A549 (cell line): Measurements from ENCODE around the gene KIF1C. TPM values are rescaled to one million over a fixed set of nuclear protein-coding genes. Genes with fewer than 3 reads are reported as not detected.

ENCODE experiments used
- ATAC-seq, 2 experiments: fragments of 200-7000 bp in 1 of 2; fragments of >200 bp in 1 of 2; cut with Nextera tagmentation in 1 of 2; cut with Tn5 transposase in 1 of 2; 3 replicates each; pipeline versions ENCODE4 v1.8.0 to v1.9.1; 2018 to 2020; ENCODE audit warnings: mild to moderate bottlenecking in 1 of 2, moderate library complexity in 1 of 2
- CTCF ChIA-PET: fragments of 300-600 bp; sonication (Branson Sonifier 250); formaldehyde crosslinking; extraction: SDS; loops from one replicate; lab custom pipeline; 2021; ENCODE audit warnings: antibody characterized with exemption, inconsistent platforms; lab: Yijun Ruan, JAX
- POLR2A ChIA-PET: fragments of 350-600 bp; formaldehyde crosslinking; extraction: SDS; loops from one replicate; lab custom pipeline; 2021; ENCODE audit warnings: antibody characterized with exemption, inconsistent platforms; lab: Yijun Ruan, JAX
- DNase-seq, 2 experiments: peaks; one replicate each; pipeline versions ENCODE4 v3.0.0 to v3.0.0-alpha.2; 2011 to 2016; ENCODE audit warnings: low read depth in 1 of 2, low spot score in 1 of 2
- FAIRE-seq: peaks from 2 replicates; lab custom pipeline; 2011; peaks lifted over from hg19 to GRCh38; lab: Jason Lieb, UNC
- H3K27ac ChIP-seq, 2 experiments: fragments of >200 bp; sonication (Bioruptor Twin); formaldehyde crosslinking; 3 replicates each; pipeline ENCODE4 v1.5.1; 2016 to 2017
- H3K4me1 ChIP-seq: fragments of >200 bp; sonication (Bioruptor Twin); formaldehyde crosslinking; 3 replicates; pipeline ENCODE4 v1.6.1; 2016
- H3K4me2 ChIP-seq: fragments of >200 bp; sonication (Bioruptor Twin); formaldehyde crosslinking; 3 replicates; pipeline ENCODE4 v1.6.1; 2016
- H3K4me3 ChIP-seq: fragments of >200 bp; sonication (Bioruptor Twin); formaldehyde crosslinking; 3 replicates; pipeline ENCODE4 v1.5.1; 2016
- H3K9me3 ChIP-seq: fragments of >200 bp; sonication (Bioruptor Twin); formaldehyde crosslinking; 3 replicates; pipeline ENCODE4 v1.6.1; 2016
- CBX2 ChIP-seq: fragments of 200-600 bp; sonication (generic); IDR thresholded peaks from 2 replicates; pipeline ENCODE4 v1.6.1; 2016; ENCODE audit warnings: low read depth, mild to moderate bottlenecking, borderline replicate concordance
- CBX8 ChIP-seq: fragments of 200-600 bp; sonication (generic); IDR thresholded peaks from 2 replicates; pipeline ENCODE4 v1.6.1; 2016
- FOSB ChIP-seq: fragments of 250-450 bp; sonication (Bioruptor Pico); IDR thresholded peaks from 2 replicates; pipeline ENCODE4 v1.5.0; 2020; ENCODE audit warnings: mild to moderate bottlenecking, moderate library complexity
- FOXS1 ChIP-seq: fragments of 250-450 bp; sonication (Bioruptor Pico); IDR thresholded peaks from 2 replicates; pipeline ENCODE4 v1.5.0; 2020; ENCODE audit warnings: mild to moderate bottlenecking, moderate library complexity
- HEYL ChIP-seq: fragments of 250-450 bp; sonication (Bioruptor Pico); IDR thresholded peaks from 2 replicates; pipeline ENCODE4 v1.8.0; 2021; ENCODE audit warnings: mild to moderate bottlenecking, moderate library complexity
- HOXA7 ChIP-seq: fragments of 250-450 bp; sonication (Bioruptor Pico); IDR thresholded peaks from 2 replicates; pipeline ENCODE4 v1.5.0; 2020; ENCODE audit warnings: mild to moderate bottlenecking, moderate library complexity
- HOXB5 ChIP-seq: fragments of 250-450 bp; sonication (Bioruptor Pico); IDR thresholded peaks from 2 replicates; pipeline ENCODE4 v1.5.0; 2020; ENCODE audit warnings: mild to moderate bottlenecking, moderate library complexity
- KDM1A ChIP-seq: fragments of 200-600 bp; sonication (generic); IDR thresholded peaks from 2 replicates; pipeline ENCODE4 v1.6.1; 2016; ENCODE audit warnings: low read depth, mild to moderate bottlenecking
- MAFK ChIP-seq: fragments of 450-650 bp; IDR thresholded peaks from 2 replicates; pipeline ENCODE4 v1.6.1; 2014; ENCODE audit not compliant: partially characterized antibody
- POLR2AphosphoS2 ChIP-seq: conservative IDR thresholded peaks from 2 replicates; pipeline ENCODE4 v1.6.1; 2012; ENCODE audit warnings: low read length, improper control_type of control experiment, inconsistent platforms
- RAD21 ChIP-seq, 2 experiments: fragments of >200 bp in 1 of 2; sonication (Bioruptor Twin) in 1 of 2; formaldehyde crosslinking in 1 of 2; IDR thresholded peaks in 1 of 2; conservative IDR thresholded peaks in 1 of 2; 2 replicates in 1 of 2; 3 replicates in 1 of 2; pipeline ENCODE4 v1.6.1; 2012 to 2018; ENCODE audit warnings: inconsistent platforms in 1 of 2
- RARB ChIP-seq: fragments of 250-450 bp; sonication (Bioruptor Pico); IDR thresholded peaks from 2 replicates; pipeline ENCODE4 v1.8.0; 2021; ENCODE audit warnings: mild to moderate bottlenecking, moderate library complexity
- RCOR1 ChIP-seq: fragments of 150-350 bp; IDR thresholded peaks from 2 replicates; pipeline ENCODE4 v1.6.1; 2014; ENCODE audit warnings: antibody characterized with exemption, low read length, low read depth
- SMC3 ChIP-seq: fragments of >200 bp; sonication (Bioruptor Twin); formaldehyde crosslinking; IDR thresholded peaks from 3 replicates; pipeline ENCODE4 v1.6.1; 2018; ENCODE audit warnings: inconsistent platforms
- TFCP2L1 ChIP-seq: fragments of 250-450 bp; sonication (Bioruptor Pico); IDR thresholded peaks from 2 replicates; pipeline ENCODE4 v1.5.0; 2021; ENCODE audit warnings: mild to moderate bottlenecking
- ZC3H11A ChIP-seq: fragments of 450-650 bp; IDR thresholded peaks from 2 replicates; pipeline ENCODE4 v1.6.1; 2014; ENCODE audit warnings: antibody characterized with exemption, mild to moderate bottlenecking
- ZFP36 ChIP-seq: fragments of 450-650 bp; IDR thresholded peaks from 2 replicates; pipeline ENCODE4 v1.6.1; 2014; ENCODE audit warnings: borderline replicate concordance; ENCODE audit not compliant: partially characterized antibody
- ZSCAN20 ChIP-seq: fragments of 250-450 bp; sonication (Bioruptor Pico); IDR thresholded peaks from 2 replicates; pipeline ENCODE4 v1.8.0; 2022; ENCODE audit warnings: mild to moderate bottlenecking, moderate library complexity
- WGBS: methylation state at CpG from one replicate; pipeline ENCODE4 v1.1.6; 2017; ENCODE audit errors: missing lambda C conversion rate; 5-methylcytosine and 5-hydroxymethylcytosine counted together
- polyA plus RNA-seq, 4 experiments: library from polyadenylated mRNA; depleted of rRNA in 3 of 4; stranded (reverse); fragments of >200 nt; fragmentation: RNase III in 1 of 4; extraction: RNeasy Plus Mini Kit Qiagen cat#74134 plus additional on column Dnase treatment in 1 of 4; gene quantifications; 2 replicates in 3 of 4; 3 replicates in 1 of 4; pipeline ENCODE4 v1.2.3, GENCODE V29; 2011 to 2017
- TF ChIP-seq, protein P1 (sequence below): fragments of >200 bp; sonication (Bioruptor Twin); formaldehyde crosslinking; IDR thresholded peaks from 3 replicates; pipeline ENCODE4 v1.5.1; 2016
- TF ChIP-seq, protein P2 (sequence below): fragments of >200 bp; sonication (Bioruptor Twin); formaldehyde crosslinking; IDR thresholded peaks from 2 replicates; pipeline ENCODE4 v1.6.1; 2016
- TF ChIP-seq, protein P3 (sequence below): fragments of 450-650 bp; IDR thresholded peaks from 2 replicates; pipeline ENCODE4 v1.6.1; 2014; ENCODE audit warnings: antibody characterized with exemption
- TF ChIP-seq, protein P4 (sequence below): fragments of 250-450 bp; sonication (Bioruptor Pico); IDR thresholded peaks from 2 replicates; pipeline ENCODE4 v1.5.0; 2021; ENCODE audit warnings: mild to moderate bottlenecking, moderate library complexity, borderline replicate concordance
- TF ChIP-seq, protein P5 (sequence below): IDR thresholded peaks from 2 replicates; pipeline ENCODE4 v1.6.1; 2012

The KIF1C gene
- polyA plus RNA-seq, 2 of the 4 experiments (the other 2 are of a cell fraction): 48.4 to 77.4 TPM

DNA sequence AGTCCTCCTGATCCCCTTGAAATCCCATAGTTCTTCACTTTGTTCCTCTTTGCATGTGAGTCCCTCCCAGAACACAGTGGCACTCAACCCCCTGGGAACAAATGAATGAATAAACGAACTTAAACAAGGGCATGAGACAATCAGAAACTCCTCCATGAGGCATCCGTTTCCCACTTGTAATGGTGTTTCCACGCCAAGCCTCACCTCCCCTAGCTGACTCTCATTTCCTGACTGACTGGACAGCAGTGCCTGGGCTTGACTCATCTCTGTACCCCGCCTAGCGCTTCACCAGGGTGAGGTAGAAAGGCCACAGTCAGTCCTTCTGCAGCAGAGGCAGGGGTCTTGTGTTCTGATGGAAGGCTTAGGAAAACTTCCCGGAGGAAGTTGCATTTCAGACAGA is 14.2 kb downstream of the KIF1C start:
- H3K4me2 ChIP-seq: no peak overlapping the region
- DNase-seq: no peak
- no peaks in the 10 kb centered on the region for H3K9me3 ChIP-seq
- no peaks in the 10 kb centered on the region for H3K4me1 ChIP-seq
- 78% methylated on average over 6 of the region's 6 CpGs for WGBS
- no peak overlapping the region for H3K27ac ChIP-seq
- TF ChIP-seq, protein P1, sequence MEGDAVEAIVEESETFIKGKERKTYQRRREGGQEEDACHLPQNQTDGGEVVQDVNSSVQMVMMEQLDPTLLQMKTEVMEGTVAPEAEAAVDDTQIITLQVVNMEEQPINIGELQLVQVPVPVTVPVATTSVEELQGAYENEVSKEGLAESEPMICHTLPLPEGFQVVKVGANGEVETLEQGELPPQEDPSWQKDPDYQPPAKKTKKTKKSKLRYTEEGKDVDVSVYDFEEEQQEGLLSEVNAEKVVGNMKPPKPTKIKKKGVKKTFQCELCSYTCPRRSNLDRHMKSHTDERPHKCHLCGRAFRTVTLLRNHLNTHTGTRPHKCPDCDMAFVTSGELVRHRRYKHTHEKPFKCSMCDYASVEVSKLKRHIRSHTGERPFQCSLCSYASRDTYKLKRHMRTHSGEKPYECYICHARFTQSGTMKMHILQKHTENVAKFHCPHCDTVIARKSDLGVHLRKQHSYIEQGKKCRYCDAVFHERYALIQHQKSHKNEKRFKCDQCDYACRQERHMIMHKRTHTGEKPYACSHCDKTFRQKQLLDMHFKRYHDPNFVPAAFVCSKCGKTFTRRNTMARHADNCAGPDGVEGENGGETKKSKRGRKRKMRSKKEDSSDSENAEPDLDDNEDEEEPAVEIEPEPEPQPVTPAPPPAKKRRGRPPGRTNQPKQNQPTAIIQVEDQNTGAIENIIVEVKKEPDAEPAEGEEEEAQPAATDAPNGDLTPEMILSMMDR: no peak
- TF ChIP-seq CBX2 (no peak), HEYL (no peak), ZSCAN20 (CRISPR knock-in tag) (no peak), RCOR1 (no peak), TFCP2L1 (CRISPR knock-in tag) (no peak), RARB (CRISPR knock-in tag) (no peak), FOSB (CRISPR knock-in tag) (no peak), HOXA7 (CRISPR knock-in tag) (no peak), MAFK (no peak), CBX8 (no peak)
- TF ChIP-seq, protein P2, sequence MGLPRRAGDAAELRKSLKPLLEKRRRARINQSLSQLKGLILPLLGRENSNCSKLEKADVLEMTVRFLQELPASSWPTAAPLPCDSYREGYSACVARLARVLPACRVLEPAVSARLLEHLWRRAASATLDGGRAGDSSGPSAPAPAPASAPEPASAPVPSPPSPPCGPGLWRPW: no peak
- TF ChIP-seq, protein P3, sequence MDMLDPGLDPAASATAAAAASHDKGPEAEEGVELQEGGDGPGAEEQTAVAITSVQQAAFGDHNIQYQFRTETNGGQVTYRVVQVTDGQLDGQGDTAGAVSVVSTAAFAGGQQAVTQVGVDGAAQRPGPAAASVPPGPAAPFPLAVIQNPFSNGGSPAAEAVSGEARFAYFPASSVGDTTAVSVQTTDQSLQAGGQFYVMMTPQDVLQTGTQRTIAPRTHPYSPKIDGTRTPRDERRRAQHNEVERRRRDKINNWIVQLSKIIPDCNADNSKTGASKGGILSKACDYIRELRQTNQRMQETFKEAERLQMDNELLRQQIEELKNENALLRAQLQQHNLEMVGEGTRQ: no peak
- TF ChIP-seq, all 56 proteins: peak for 0
- FAIRE-seq: no peak
- ChIA-PET CTCF (interaction anchor here (0.5 to 3.0 kb wide), 4 partner anchors 14 to 50 kb away, joined by 3 to 11 read pairs (median 6); partner anchors contain the start of genes INCA1 and KIF1C), POLR2A (interaction anchor here (2.0 kb wide), 1 partner anchor 72 kb away, joined by 4 read pairs; the partner anchor contains the start of genes RNF167 and SLC25A11)
- no peak for ATAC-seq
- no peak overlapping the region for H3K4me3 ChIP-seq

DNA sequence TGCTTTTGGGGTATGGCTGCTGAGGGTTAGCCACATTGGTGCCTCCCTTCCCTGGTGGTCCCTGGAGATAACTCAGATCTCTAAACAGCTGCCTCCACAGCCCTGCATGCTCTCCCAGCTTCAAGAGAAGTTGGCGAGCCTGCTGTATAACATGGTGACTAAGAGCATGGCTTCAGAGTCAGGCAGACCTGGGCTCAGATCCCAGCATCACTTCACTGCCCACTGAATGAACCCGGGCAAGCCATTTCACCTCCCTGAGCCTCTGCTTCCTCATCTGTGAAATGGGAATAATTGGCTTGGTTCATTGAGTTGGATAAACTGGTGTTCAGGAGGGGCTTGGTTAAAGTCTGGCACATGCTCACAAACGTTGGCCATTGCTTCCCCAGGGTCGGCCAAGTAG is 16.6 kb downstream of the KIF1C start:
- ATAC-seq (no peak), DNase-seq (no peak), FAIRE-seq (no peak)
- TF ChIP-seq CBX2 (no peak), FOXS1 (CRISPR knock-in tag) (no peak), ZFP36 (no peak), KDM1A (no peak), SMC3 (no peak), POLR2AphosphoS2 (no peak), HOXB5 (CRISPR knock-in tag) (no peak), ZC3H11A (no peak), RAD21 (conservative IDR thresholded peaks at IDR 0.05 in 1 of 2, IDR thresholded peaks at IDR 0.05 in 1 of 2) (no peak), MAFK (no peak)
- TF ChIP-seq, protein P4, sequence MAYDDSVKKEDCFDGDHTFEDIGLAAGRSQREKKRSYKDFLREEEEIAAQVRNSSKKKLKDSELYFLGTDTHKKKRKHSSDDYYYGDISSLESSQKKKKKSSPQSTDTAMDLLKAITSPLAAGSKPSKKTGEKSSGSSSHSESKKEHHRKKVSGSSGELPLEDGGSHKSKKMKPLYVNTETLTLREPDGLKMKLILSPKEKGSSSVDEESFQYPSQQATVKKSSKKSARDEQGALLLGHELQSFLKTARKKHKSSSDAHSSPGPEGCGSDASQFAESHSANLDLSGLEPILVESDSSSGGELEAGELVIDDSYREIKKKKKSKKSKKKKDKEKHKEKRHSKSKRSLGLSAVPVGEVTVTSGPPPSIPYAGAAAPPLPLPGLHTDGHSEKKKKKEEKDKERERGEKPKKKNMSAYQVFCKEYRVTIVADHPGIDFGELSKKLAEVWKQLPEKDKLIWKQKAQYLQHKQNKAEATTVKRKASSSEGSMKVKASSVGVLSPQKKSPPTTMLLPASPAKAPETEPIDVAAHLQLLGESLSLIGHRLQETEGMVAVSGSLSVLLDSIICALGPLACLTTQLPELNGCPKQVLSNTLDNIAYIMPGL (CRISPR knock-in tag): no peak
- TF ChIP-seq, protein P5, sequence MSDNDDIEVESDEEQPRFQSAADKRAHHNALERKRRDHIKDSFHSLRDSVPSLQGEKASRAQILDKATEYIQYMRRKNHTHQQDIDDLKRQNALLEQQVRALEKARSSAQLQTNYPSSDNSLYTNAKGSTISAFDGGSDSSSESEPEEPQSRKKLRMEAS: no peak
- no peaks in the 10 kb centered on the region for H3K9me3 ChIP-seq
- no peak overlapping the region for H3K4me3 ChIP-seq
- H3K4me1 ChIP-seq: no peaks in the 10 kb centered on the region
- no peak overlapping the region for H3K4me2 ChIP-seq
- POLR2A ChIA-PET: no interaction called here
- CTCF ChIA-PET: interaction anchor here (0.7 to 3.2 kb wide), 3 partner anchors 8 to 34 kb away, joined by 3 to 8 read pairs (median 4); no protein-coding TSS in a partner anchor
- no peak overlapping the region for H3K27ac ChIP-seq
- WGBS: 85% methylated on average over 4 of the region's 4 CpGs
